ENCODE results near the gene TSPEAR. TPM values are rescaled to one million over a fixed set of nuclear protein-coding genes. Genes with fewer than 3 reads are reported as not detected.

The TSPEAR gene
- total RNA-seq, 1 experiment from 2014 or later = 2.1 TPM

DNA sequence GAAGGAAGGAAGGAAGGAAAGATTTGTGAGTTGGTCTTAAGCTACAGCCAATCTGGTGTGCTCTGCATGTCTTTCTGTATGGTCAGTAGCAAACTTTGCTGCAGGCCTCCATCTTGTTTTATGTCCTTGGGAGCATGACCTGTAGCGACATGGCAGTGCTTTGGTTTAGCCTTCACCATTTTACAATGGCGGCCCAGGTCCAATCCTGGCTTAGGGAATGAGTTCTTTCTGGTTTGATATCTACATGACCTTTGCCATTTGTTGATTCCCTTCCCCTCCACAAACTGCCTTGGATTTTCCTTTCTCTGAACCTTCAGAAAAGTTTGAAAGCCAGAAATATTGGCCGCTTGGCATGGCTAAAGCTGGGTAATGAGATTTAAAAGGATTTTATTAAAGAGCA is 30.5 kb upstream of the TSPEAR start:
- CTCF ChIA-PET = interaction anchor here (0.8 to 1.5 kb wide), 7 partner anchors 11 to 381 kb away, joined by 3 to 5 read pairs (median 4); partner anchors contain the start of gene TSPEAR
- peaks cover 14% of the 10 kb centered on the region; the same call in 1 of the 2 replicates for H3K4me1 Mint-ChIP-seq
- H3K27ac Mint-ChIP-seq = no peak overlapping the region
- ATAC-seq = no peak
- H3K9me3 Mint-ChIP-seq = peaks cover 85% of the 10 kb centered on the region
- peaks cover 73% of the 10 kb centered on the region for H3K36me3 Mint-ChIP-seq
- TF ChIP-seq ZBTB43 (CRISPR knock-in tag; IDR thresholded peaks at IDR 0.05) = no peak
- TF ChIP-seq FOXJ3 (CRISPR knock-in tag; IDR thresholded peaks at IDR 0.05; ENCODE audit: borderline replicate concordance) = no peak
- no peak for TF ChIP-seq ZBTB21 (CRISPR knock-in tag; IDR thresholded peaks at IDR 0.05; ENCODE audit: borderline replicate concordance)
- no peak for TF ChIP-seq ESRRA (CRISPR knock-in tag; IDR thresholded peaks at IDR 0.05; ENCODE audit: borderline replicate concordance)
- TF ChIP-seq GRHL2 (CRISPR knock-in tag; IDR thresholded peaks at IDR 0.05; ENCODE audit: insufficient replicate concordance, severe bottlenecking) = no peak
- no peak for TF ChIP-seq TEAD1 (CRISPR knock-in tag; IDR thresholded peaks at IDR 0.05)
- no peak for DNase-seq (ENCODE audit: low spot score)
- POLR2A ChIA-PET = no interaction called here
- peaks cover 20% of the 10 kb centered on the region for H3K27me3 Mint-ChIP-seq (ENCODE audit: low read depth)
- H3K4me3 Mint-ChIP-seq = no peak overlapping the region

DNA sequence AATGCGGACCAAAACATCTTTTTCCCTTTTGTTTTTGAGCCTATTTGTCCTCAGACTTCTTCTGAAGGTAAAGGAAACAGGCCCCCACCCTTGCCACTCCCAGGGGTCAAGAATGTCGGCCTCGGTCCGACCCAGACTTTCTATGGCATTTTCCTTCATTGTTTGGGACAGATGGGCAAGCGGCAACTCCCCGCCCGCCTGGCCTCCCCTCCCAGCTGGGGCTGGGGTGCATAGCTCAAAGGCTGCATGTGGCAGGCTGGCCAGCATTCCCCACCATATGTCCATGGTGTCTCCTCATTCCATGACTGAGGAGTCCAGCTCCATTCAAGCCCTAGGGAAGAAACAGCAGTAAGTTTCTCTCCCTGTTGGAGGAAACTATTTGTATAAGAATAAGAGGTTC is 29.4 kb upstream of the TSPEAR start:
- peaks cover 70% of the 10 kb centered on the region for H3K36me3 Mint-ChIP-seq
- POLR2A ChIA-PET = no interaction called here
- DNase-seq (ENCODE audit: low spot score) (peak; percentile 10), ATAC-seq (no peak)
- peaks cover 83% of the 10 kb centered on the region for H3K9me3 Mint-ChIP-seq
- H3K27ac Mint-ChIP-seq = no peak overlapping the region
- H3K27me3 Mint-ChIP-seq (ENCODE audit: low read depth) = peaks cover 24% of the 10 kb centered on the region
- no peak overlapping the region for H3K4me3 Mint-ChIP-seq
- H3K4me1 Mint-ChIP-seq = peaks cover 21% of the 10 kb centered on the region
- TF ChIP-seq TEAD1 (CRISPR knock-in tag; IDR thresholded peaks at IDR 0.05) (no peak), PRRX2 (CRISPR knock-in tag; IDR thresholded peaks at IDR 0.05) (no peak), KAT7 (CRISPR knock-in tag; IDR thresholded peaks at IDR 0.05; ENCODE audit: borderline replicate concordance) (no peak), STAT6 (CRISPR knock-in tag; conservative IDR thresholded peaks at IDR 0.05; ENCODE audit: low read depth) (no peak), NR1H2 (CRISPR knock-in tag; IDR thresholded peaks at IDR 0.05) (no peak), CREM (CRISPR knock-in tag; IDR thresholded peaks at IDR 0.05) (no peak), CBFB (CRISPR knock-in tag; IDR thresholded peaks at IDR 0.05; ENCODE audit: low read depth) (no peak), TP53 (CRISPR knock-in tag; IDR thresholded peaks at IDR 0.05) (no peak)
- TF ChIP-seq, protein P1, sequence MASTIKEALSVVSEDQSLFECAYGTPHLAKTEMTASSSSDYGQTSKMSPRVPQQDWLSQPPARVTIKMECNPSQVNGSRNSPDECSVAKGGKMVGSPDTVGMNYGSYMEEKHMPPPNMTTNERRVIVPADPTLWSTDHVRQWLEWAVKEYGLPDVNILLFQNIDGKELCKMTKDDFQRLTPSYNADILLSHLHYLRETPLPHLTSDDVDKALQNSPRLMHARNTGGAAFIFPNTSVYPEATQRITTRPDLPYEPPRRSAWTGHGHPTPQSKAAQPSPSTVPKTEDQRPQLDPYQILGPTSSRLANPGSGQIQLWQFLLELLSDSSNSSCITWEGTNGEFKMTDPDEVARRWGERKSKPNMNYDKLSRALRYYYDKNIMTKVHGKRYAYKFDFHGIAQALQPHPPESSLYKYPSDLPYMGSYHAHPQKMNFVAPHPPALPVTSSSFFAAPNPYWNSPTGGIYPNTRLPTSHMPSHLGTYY (CRISPR knock-in tag; IDR thresholded peaks at IDR 0.05) = no peak
- CTCF ChIA-PET = interaction anchor here (1.7 to 2.4 kb wide), 2 partner anchors 8 to 22 kb away, joined by 5 to 6 read pairs; no protein-coding TSS in a partner anchor

GRCh38 chr21:44739316-44739715 is 27.9 kb upstream of the TSPEAR start:
- peaks cover 22% of the 10 kb centered on the region for H3K27me3 Mint-ChIP-seq (ENCODE audit: low read depth)
- no peak overlapping the region for H3K4me3 Mint-ChIP-seq
- CTCF ChIA-PET = interaction anchor here (1.1 to 2.4 kb wide), 3 partner anchors 10 to 21 kb away, joined by 3 to 6 read pairs (median 5); no protein-coding TSS in a partner anchor
- H3K36me3 Mint-ChIP-seq = peaks cover 65% of the 10 kb centered on the region
- H3K4me1 Mint-ChIP-seq = peaks cover 25% of the 10 kb centered on the region
- H3K27ac Mint-ChIP-seq = no peak overlapping the region
- ATAC-seq = no peak
- H3K9me3 Mint-ChIP-seq = peaks cover 71% of the 10 kb centered on the region
- DNase-seq (ENCODE audit: low spot score) = no peak
- POLR2A ChIA-PET = no interaction called here
- TF ChIP-seq SMAD3 (CRISPR knock-in tag; IDR thresholded peaks at IDR 0.05; ENCODE audit: borderline replicate concordance) (no peak), AFF4 (CRISPR knock-in tag; IDR thresholded peaks at IDR 0.05; ENCODE audit: borderline replicate concordance) (no peak), ZNF281 (CRISPR knock-in tag; IDR thresholded peaks at IDR 0.05) (no peak), IRF2 (CRISPR knock-in tag; IDR thresholded peaks at IDR 0.05; ENCODE audit: borderline replicate concordance, low read depth) (no peak)
- TF ChIP-seq, protein P2, sequence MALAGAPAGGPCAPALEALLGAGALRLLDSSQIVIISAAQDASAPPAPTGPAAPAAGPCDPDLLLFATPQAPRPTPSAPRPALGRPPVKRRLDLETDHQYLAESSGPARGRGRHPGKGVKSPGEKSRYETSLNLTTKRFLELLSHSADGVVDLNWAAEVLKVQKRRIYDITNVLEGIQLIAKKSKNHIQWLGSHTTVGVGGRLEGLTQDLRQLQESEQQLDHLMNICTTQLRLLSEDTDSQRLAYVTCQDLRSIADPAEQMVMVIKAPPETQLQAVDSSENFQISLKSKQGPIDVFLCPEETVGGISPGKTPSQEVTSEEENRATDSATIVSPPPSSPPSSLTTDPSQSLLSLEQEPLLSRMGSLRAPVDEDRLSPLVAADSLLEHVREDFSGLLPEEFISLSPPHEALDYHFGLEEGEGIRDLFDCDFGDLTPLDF (CRISPR knock-in tag; IDR thresholded peaks at IDR 0.05) = no peak
